Neuronal stem cell (in vitro differentiated cells): ENCODE results near the gene SH3RF2.
"Not testable (repeated sequence)": the region's sequence is repeated elsewhere in the genome, so short reads cannot be mapped to it uniquely, and the experiment has no call there.

ENCODE experiments used
- DNase-seq: peaks from one replicate; pipeline ENCODE4 v3.0.0-alpha.2; 2013; ENCODE audit warnings: low spot score
- H2AFZ ChIP-seq: one replicate; pipeline ENCODE4 v1.6.1; 2013; ENCODE audit warnings: mild to moderate bottlenecking, low read length, inconsistent platforms
- H2AK5ac ChIP-seq: 2 replicates; pipeline ENCODE4 v1.6.1; 2013; ENCODE audit warnings: low read depth, mild to moderate bottlenecking, inconsistent platforms, low read length, moderate library complexity, mixed read lengths
- H2BK120ac ChIP-seq: 2 replicates; pipeline ENCODE4 v1.6.1; 2013; ENCODE audit warnings: low read depth, mild to moderate bottlenecking, inconsistent platforms, low read length, moderate library complexity, mixed read lengths
- H2BK12ac ChIP-seq: one replicate; pipeline ENCODE4 v1.6.1; 2013; ENCODE audit warnings: low read length, inconsistent platforms
- H2BK15ac ChIP-seq: 2 replicates; pipeline ENCODE4 v1.6.1; 2013; ENCODE audit warnings: mild to moderate bottlenecking, low read length, inconsistent platforms, mixed read lengths
- H2BK5ac ChIP-seq: one replicate; pipeline ENCODE4 v1.6.1; 2013; ENCODE audit warnings: inconsistent platforms, mild to moderate bottlenecking, low read length, moderate library complexity
- H3K14ac ChIP-seq: one replicate; pipeline ENCODE4 v1.6.1; 2013; ENCODE audit warnings: low read length, inconsistent platforms
- H3K18ac ChIP-seq: 2 replicates; pipeline ENCODE4 v1.6.1; 2013; ENCODE audit warnings: low read length, inconsistent platforms
- H3K23ac ChIP-seq: 2 replicates; pipeline ENCODE4 v1.6.1; 2013; ENCODE audit warnings: low read depth, mild to moderate bottlenecking, mixed read lengths, low read length, inconsistent platforms; ENCODE audit not compliant: poor library complexity
- H3K27ac ChIP-seq: replicated peaks from 3 replicates; pipeline ENCODE4 v1.5.1; 2013; ENCODE audit warnings: low read length, inconsistent platforms
- H3K27me3 ChIP-seq, 3 experiments: 2 replicates each; pipeline ENCODE4 v1.6.1; 2013; ENCODE audit warnings: low read length in 3 of 3, mild to moderate bottlenecking in 2 of 3, inconsistent platforms in 1 of 3, low read depth in 1 of 3, mixed read lengths in 1 of 3, moderate library complexity in 1 of 3; ENCODE audit not compliant: control insufficient read depth in 3 of 3, insufficient read depth in 3 of 3
- H3K36me3 ChIP-seq, 2 donors: replicated peaks in 1 of 2; 2 replicates each; pipeline ENCODE4 v1.6.1; 2013; ENCODE audit warnings: low read length in 2 of 2; ENCODE audit not compliant: control insufficient read depth in 2 of 2, insufficient read depth in 2 of 2
- H3K4ac ChIP-seq: 2 replicates; pipeline ENCODE4 v1.6.1; 2013; ENCODE audit warnings: inconsistent platforms, mild to moderate bottlenecking, low read length, moderate library complexity
- H3K4me1 ChIP-seq, 2 donors: 1 replicate in 1 of 2; 2 replicates in 1 of 2; pipeline ENCODE4 v1.6.1; 2013; ENCODE audit warnings: low read length in 2 of 2, low read depth in 1 of 2; ENCODE audit not compliant: control insufficient read depth in 2 of 2, insufficient read depth in 1 of 2
- H3K4me2 ChIP-seq: one replicate; pipeline ENCODE4 v1.6.1; 2013; ENCODE audit warnings: mild to moderate bottlenecking, low read length, inconsistent platforms; ENCODE audit not compliant: insufficient read depth, poor library complexity, severe bottlenecking
- H3K4me3 ChIP-seq, 2 donors: 2 replicates each; pipeline ENCODE4 v1.5.1; 2013; ENCODE audit warnings: low read length in 2 of 2, mild to moderate bottlenecking in 2 of 2, inconsistent platforms in 1 of 2, moderate library complexity in 1 of 2
- H3K79me1 ChIP-seq: one replicate; pipeline ENCODE4 v1.6.1; 2013; ENCODE audit warnings: low read depth, mild to moderate bottlenecking, inconsistent platforms, low read length, moderate library complexity
- H3K9ac ChIP-seq: one replicate; pipeline ENCODE4 v1.6.1; 2013; ENCODE audit warnings: mild to moderate bottlenecking, low read depth, low read length, inconsistent platforms; ENCODE audit not compliant: poor library complexity
- H3K9me3 ChIP-seq, 2 donors: replicated peaks in 1 of 2; 2 replicates each; pipeline versions ENCODE3 to v1.6.1; 2013; ENCODE audit warnings: low read length in 2 of 2, mild to moderate bottlenecking in 2 of 2, inconsistent platforms in 1 of 2, low read depth in 1 of 2, mixed read lengths in 1 of 2, moderate library complexity in 1 of 2; ENCODE audit not compliant: control insufficient read depth in 2 of 2, insufficient read depth in 1 of 2
- H4K8ac ChIP-seq: one replicate; pipeline ENCODE4 v1.6.1; 2013; ENCODE audit warnings: low read depth, mild to moderate bottlenecking, inconsistent platforms, low read length, moderate library complexity
- H4K91ac ChIP-seq: one replicate; pipeline ENCODE4 v1.6.1; 2013; ENCODE audit warnings: low read length, low read depth, mild to moderate bottlenecking, inconsistent platforms; ENCODE audit not compliant: poor library complexity
- WGBS, 2 donors: extraction: QIAGEN DNeasy Blood & Tissue Kit; methylation state at CpG; one replicate each; pipeline ENCODE4 v1.1.7; 2013; ENCODE audit warnings: missing lambda C conversion rate in 2 of 2, mixed read lengths in 1 of 2; ENCODE audit not compliant: insufficient read length in 2 of 2, insufficient replicate concordance in 1 of 2; ENCODE audit errors: extremely low coverage in 2 of 2; 5-methylcytosine and 5-hydroxymethylcytosine counted together

SH3RF2 gene

GRCh38 chr5:146007989-146008388, 71.6 kb downstream of the SH3RF2 start:
- no peak overlapping the region for H2BK15ac ChIP-seq
- H2BK120ac ChIP-seq, result no peak overlapping the region
- no peak for DNase-seq
- H3K79me1 ChIP-seq, result no peaks in the 10 kb centered on the region
- no peak overlapping the region for H3K9ac ChIP-seq
- no peak overlapping the region for H3K4ac ChIP-seq
- no peak overlapping the region for H3K27ac ChIP-seq
- WGBS, 2 donors, result no CpG with 5 or more reads among the region's 4 CpGs
- no peak overlapping the region for H3K18ac ChIP-seq
- no peak overlapping the region for H4K91ac ChIP-seq
- H3K4me1 ChIP-seq, result peaks cover 0 to 4% of the 10 kb centered on the region in 2 donors
- no peak overlapping the region for H4K8ac ChIP-seq
- H2BK12ac ChIP-seq, result no peak overlapping the region
- no peaks in the 10 kb centered on the region for H3K9me3 ChIP-seq
- no peak overlapping the region for H3K14ac ChIP-seq
- H3K4me3 ChIP-seq, result no peak overlapping the region
- H2AK5ac ChIP-seq, result no peak overlapping the region
- H3K36me3 ChIP-seq, result no peaks in the 10 kb centered on the region
- H2BK5ac ChIP-seq, result no peak overlapping the region
- H3K27me3 ChIP-seq, result no peaks in the 10 kb centered on the region
- H2AFZ ChIP-seq, result no peak overlapping the region
- H3K23ac ChIP-seq, result no peak overlapping the region
- H3K4me2 ChIP-seq, result no peak overlapping the region

GRCh38 chr5:146009020-146009419, 72.6 kb downstream of the SH3RF2 start:
- no peak overlapping the region for H2BK12ac ChIP-seq
- H3K9me3 ChIP-seq, result no peaks in the 10 kb centered on the region
- no peak overlapping the region for H3K4ac ChIP-seq
- H3K23ac ChIP-seq, result no peak overlapping the region
- H2AK5ac ChIP-seq, result no peak overlapping the region
- H4K8ac ChIP-seq, result no peak overlapping the region
- no peak overlapping the region for H3K9ac ChIP-seq
- no peak for DNase-seq
- no peak overlapping the region for H2AFZ ChIP-seq
- no peak overlapping the region for H4K91ac ChIP-seq
- no peak overlapping the region for H3K14ac ChIP-seq
- whole genome bisulfite sequencing, 2 donors, result no CpG with 5 or more reads among the region's 1 CpG
- no peak overlapping the region for H2BK5ac ChIP-seq
- H3K36me3 ChIP-seq, result no peaks in the 10 kb centered on the region
- no peak overlapping the region for H3K4me2 ChIP-seq
- no peak overlapping the region for H3K27ac ChIP-seq
- H3K27me3 ChIP-seq, result no peaks in the 10 kb centered on the region
- H2BK15ac ChIP-seq, result no peak overlapping the region
- no peak overlapping the region for H2BK120ac ChIP-seq
- no peak overlapping the region for H3K18ac ChIP-seq
- no peaks in the 10 kb centered on the region for H3K79me1 ChIP-seq
- H3K4me1 ChIP-seq, result peaks cover 0 to 4% of the 10 kb centered on the region in 2 donors
- H3K4me3 ChIP-seq, result no peak overlapping the region

- H3K36me3 ChIP-seq, H3K18ac ChIP-seq, H3K4me1 ChIP-seq, H2BK5ac ChIP-seq, H3K27me3 ChIP-seq, H3K4me3 ChIP-seq, H3K9me3 ChIP-seq, H4K91ac ChIP-seq, H3K4ac ChIP-seq, H2AK5ac ChIP-seq, H3K79me1 ChIP-seq, H3K4me2 ChIP-seq, H2BK12ac ChIP-seq, H2AFZ ChIP-seq, H3K23ac ChIP-seq, H4K8ac ChIP-seq, H3K14ac ChIP-seq, H3K9ac ChIP-seq, H3K27ac ChIP-seq, H2BK15ac ChIP-seq, DNase-seq, H2BK120ac ChIP-seq: not testable (repeated sequence)
- no CpG with 5 or more reads among the region's 5 CpGs for WGBS, 2 donors
Observed at GRCh38 chr5:146010447-146010846, 74.1 kb downstream of the SH3RF2 start.

GRCh38 chr5:146013761-146014160, 77.4 kb downstream of the SH3RF2 start:
- Histone ChIP-seq H3K23ac (peak overlapping the region; percentile 18), H3K9me3 (no peaks in the 10 kb centered on the region), H3K4ac (no peak overlapping the region), H2AFZ (no peak overlapping the region), H4K91ac (no peak overlapping the region), H3K4me1 (peaks cover 0 to 1% of the 10 kb centered on the region in 2 donors), H2BK120ac (no peak overlapping the region), H3K14ac (no peak overlapping the region), H2BK15ac (no peak overlapping the region), H3K79me1 (no peaks in the 10 kb centered on the region), H3K4me2 (no peak overlapping the region), H3K27ac (no peak overlapping the region), H3K18ac (peak overlapping the region; percentile 23), H3K27me3 (no peaks in the 10 kb centered on the region), H3K9ac (no peak overlapping the region), H3K36me3 (no peaks in the 10 kb centered on the region), H4K8ac (no peak overlapping the region), H3K4me3 (no peak overlapping the region), H2BK5ac (no peak overlapping the region), H2BK12ac (no peak overlapping the region), H2AK5ac (no peak overlapping the region)
- no CpG with 5 or more reads among the region's 9 CpGs for WGBS, 2 donors
- no peak for DNase-seq
